GM10847 (cell line): ENCODE results near the gene WNK1.

Experiments used
- POLR2A ChIP-seq: IDR thresholded peaks from 2 replicates; pipeline ENCODE4 v1.6.1; 2011; ENCODE audit not compliant: insufficient read length; ENCODE audit errors: extremely low read depth

WNK1 gene

GRCh38 chr12:759628-760027, 7.2 kb downstream of the WNK1 start:
- TF ChIP-seq POLR2A: no peak

- TF ChIP-seq POLR2A: no peak
These were observed 8.9 kb downstream of the WNK1 start for GRCh38 chr12:761256-761655.

GRCh38 chr12:765840-766239, 13.5 kb downstream of the WNK1 start:
- TF ChIP-seq POLR2A: no peak

GRCh38 chr12:768434-768833, 16.1 kb downstream of the WNK1 start:
- TF ChIP-seq POLR2A: no peak

GRCh38 chr12:770479-770878, 18.1 kb downstream of the WNK1 start:
- no peak for TF ChIP-seq POLR2A

GRCh38 chr12:772056-772697, 19.8 kb downstream of the WNK1 start:
- no peak for TF ChIP-seq POLR2A

- TF ChIP-seq POLR2A: no peak
These were observed 21.8 kb downstream of the WNK1 start for GRCh38 chr12:774051-774614.

- no peak for TF ChIP-seq POLR2A
These were observed 25.2 kb downstream of the WNK1 start for GRCh38 chr12:777550-778047.

GRCh38 chr12:778615-779014, 26.2 kb downstream of the WNK1 start:
- no peak for TF ChIP-seq POLR2A

GRCh38 chr12:779745-780734, 27.7 kb downstream of the WNK1 start:
- TF ChIP-seq POLR2A: no peak

- TF ChIP-seq POLR2A: no peak
These were observed 28.5 kb downstream of the WNK1 start for GRCh38 chr12:780750-781379.

- TF ChIP-seq POLR2A: no peak
These were observed 33.3 kb downstream of the WNK1 start for GRCh38 chr12:785706-786105.

- TF ChIP-seq POLR2A: no peak
These were observed 35.9 kb downstream of the WNK1 start for GRCh38 chr12:788288-788687.

GRCh38 chr12:789852-790563, 37.6 kb downstream of the WNK1 start:
- TF ChIP-seq POLR2A: no peak

GRCh38 chr12:790608-791007, 38.2 kb downstream of the WNK1 start:
- TF ChIP-seq POLR2A: no peak
